Measurements from ENCODE around the gene GRID1.

Gene GRID1

GRCh38 chr10:86286236-86287109 lies 80.1 kb downstream of the GRID1 start:
- DNase-seq (ENCODE audit: low read depth): no peak
- no peak overlapping the region for H3K4me3 ChIP-seq (ENCODE audit: control insufficient read depth, low read depth, low read length)
- TF ChIP-seq CTCF (conservative IDR thresholded peaks at IDR 0.05; ENCODE audit: control insufficient read depth, insufficient read depth, low read depth, low read length): no peak

GRCh38 chr10:86285136-86285790 lies 81.3 kb downstream of the GRID1 start:
- TF ChIP-seq CTCF (conservative IDR thresholded peaks at IDR 0.05; ENCODE audit: control insufficient read depth, insufficient read depth, low read depth, low read length): no peak
- no peak overlapping the region for H3K4me3 ChIP-seq (ENCODE audit: control insufficient read depth, low read depth, low read length)
- DNase-seq (ENCODE audit: low read depth): no peak

GRCh38 chr10:86284355-86285105 lies 82.1 kb downstream of the GRID1 start:
- H3K4me3 ChIP-seq (ENCODE audit: control insufficient read depth, low read depth, low read length): no peak overlapping the region
- DNase-seq (ENCODE audit: low read depth): no peak
- no peak for TF ChIP-seq CTCF (conservative IDR thresholded peaks at IDR 0.05; ENCODE audit: control insufficient read depth, insufficient read depth, low read depth, low read length)

GRCh38 chr10:86283466-86284287 lies 82.9 kb downstream of the GRID1 start:
- DNase-seq (ENCODE audit: low read depth): no peak
- no peak for TF ChIP-seq CTCF (conservative IDR thresholded peaks at IDR 0.05; ENCODE audit: control insufficient read depth, insufficient read depth, low read depth, low read length)
- H3K4me3 ChIP-seq (ENCODE audit: control insufficient read depth, low read depth, low read length): no peak overlapping the region

GRCh38 chr10:86282664-86283465 lies 83.7 kb downstream of the GRID1 start:
- DNase-seq (ENCODE audit: low read depth): no peak
- no peak overlapping the region for H3K4me3 ChIP-seq (ENCODE audit: control insufficient read depth, low read depth, low read length)
- TF ChIP-seq CTCF (conservative IDR thresholded peaks at IDR 0.05; ENCODE audit: control insufficient read depth, insufficient read depth, low read depth, low read length): no peak

Data from fibroblast of mammary gland (primary cell).